Type B pancreatic cell (in vitro differentiated cells): ENCODE data around the gene DCDC1. TPM values are rescaled to one million over a fixed set of nuclear protein-coding genes. Genes with fewer than 3 reads are reported as not detected.

Experiments
- DNase-seq: peaks from one replicate; pipeline ENCODE4 v3.0.0; 2021; ENCODE audit warnings: mixed read lengths; ENCODE audit not compliant: unreplicated experiment; ENCODE audit errors: extremely low spot score
- H3K27ac Mint-ChIP-seq: 2 replicates; pipeline ENCODE4 v1.8.0; 2021; ENCODE audit warnings: mild to moderate bottlenecking, mixed read lengths
- H3K27me3 Mint-ChIP-seq: 2 replicates; pipeline ENCODE4 v1.8.0; 2021; ENCODE audit warnings: mixed read lengths
- H3K36me3 Mint-ChIP-seq: 2 replicates; pipeline ENCODE4 v1.8.0; 2021; ENCODE audit warnings: mixed read lengths
- H3K4me1 Mint-ChIP-seq: one replicate; pipeline ENCODE4 v1.8.0; 2021; ENCODE audit warnings: mixed read lengths; ENCODE audit not compliant: unreplicated experiment
- H3K4me3 Mint-ChIP-seq: 2 replicates; pipeline ENCODE4 v1.8.0; 2021; ENCODE audit warnings: mild to moderate bottlenecking, mixed read lengths
- H3K9me3 Mint-ChIP-seq: 2 replicates; pipeline ENCODE4 v1.8.0; 2021; ENCODE audit warnings: mixed read lengths
- CTCF ChIP-seq: fragments of 200-600 bp; sonication (generic); conservative IDR thresholded peaks from 2 replicates; pipeline ENCODE4 v1.5.0; 2021; ENCODE audit warnings: antibody characterized with exemption, mild to moderate bottlenecking
- total RNA-seq: library from RNA; stranded (reverse); gene quantifications from 2 replicates; pipeline ENCODE4 v1.2.1, GENCODE V29; 2021; ENCODE audit warnings: low replicate concordance

The DCDC1 gene
- total RNA-seq, 1 donor from 2014 or later = 4.8 TPM

DNA sequence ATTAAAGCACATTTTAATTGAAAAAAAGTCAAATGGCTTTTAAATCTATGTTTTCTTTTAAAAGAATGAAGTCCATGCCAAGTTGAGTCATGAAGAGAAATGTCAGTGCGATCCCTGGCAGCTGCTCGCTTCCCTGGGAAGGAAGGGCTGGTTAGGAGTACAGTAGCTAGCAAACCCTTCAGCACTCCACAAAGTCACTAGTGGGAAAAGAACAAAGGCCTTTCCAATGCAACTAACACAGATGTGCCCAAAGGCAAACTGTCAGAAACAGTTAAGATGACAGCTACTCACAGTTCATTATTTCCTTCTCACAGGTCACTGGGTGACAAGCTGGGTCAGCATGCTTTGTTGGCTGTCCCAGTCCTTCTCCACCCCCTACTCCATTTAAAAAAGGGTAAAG is 308.7 kb downstream of the DCDC1 start:
- no peak for TF ChIP-seq CTCF
- H3K27me3 Mint-ChIP-seq = no peaks in the 10 kb centered on the region
- peaks cover 7% of the 10 kb centered on the region for H3K4me1 Mint-ChIP-seq
- DNase-seq = no peak
- H3K36me3 Mint-ChIP-seq = no peaks in the 10 kb centered on the region
- no peaks in the 10 kb centered on the region for H3K9me3 Mint-ChIP-seq
- no peak overlapping the region for H3K4me3 Mint-ChIP-seq
- no peak overlapping the region for H3K27ac Mint-ChIP-seq

GRCh38 chr11:31059529-31059928 is 310.0 kb downstream of the DCDC1 start:
- Mint-ChIP-seq H3K9me3 (no peaks in the 10 kb centered on the region), H3K27me3 (no peaks in the 10 kb centered on the region), H3K4me3 (no peak overlapping the region), H3K27ac (no peak overlapping the region), H3K36me3 (no peaks in the 10 kb centered on the region), H3K4me1 (peaks cover 7% of the 10 kb centered on the region)
- no peak for TF ChIP-seq CTCF
- no peak for DNase-seq

DNA sequence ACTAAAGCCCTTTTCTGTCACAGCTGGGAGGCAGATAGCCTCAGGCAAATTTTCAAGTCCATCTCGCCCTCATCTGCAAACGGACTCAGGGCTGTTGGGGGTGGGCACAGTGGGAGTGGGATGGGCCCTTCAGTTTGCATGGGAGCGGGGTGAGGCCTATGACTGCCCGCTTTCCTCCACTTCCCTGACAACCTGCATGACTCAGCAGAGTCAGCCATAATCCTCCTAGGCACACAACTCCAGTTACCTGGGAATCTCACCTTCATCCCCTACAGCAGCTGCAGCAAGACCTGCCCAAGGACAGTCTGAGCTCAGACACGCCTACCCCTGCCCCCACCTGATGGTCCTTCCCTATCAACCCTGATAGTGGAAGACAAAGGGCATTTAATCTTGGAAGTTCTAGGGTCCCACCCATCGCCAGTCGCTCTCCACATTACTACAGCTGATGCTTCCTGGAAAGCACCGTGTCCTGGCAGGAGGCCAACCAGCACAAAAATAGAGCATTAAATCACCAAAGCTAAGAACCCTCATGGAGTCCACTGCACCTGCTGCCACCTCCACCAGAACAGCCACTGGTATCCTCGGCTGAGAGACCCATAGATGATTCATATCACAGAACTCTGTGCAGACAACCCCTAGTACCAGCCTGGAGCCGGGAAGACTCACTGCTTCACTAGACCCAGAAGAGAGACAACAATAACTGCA is 319.3 kb downstream of the DCDC1 start:
- Mint-ChIP-seq H3K27ac (no peak overlapping the region), H3K9me3 (peaks cover 6% of the 10 kb centered on the region), H3K4me1 (no peaks in the 10 kb centered on the region), H3K36me3 (no peaks in the 10 kb centered on the region), H3K27me3 (no peaks in the 10 kb centered on the region), H3K4me3 (no peak overlapping the region)
- TF ChIP-seq CTCF = no peak
- DNase-seq = no peak

DNA sequence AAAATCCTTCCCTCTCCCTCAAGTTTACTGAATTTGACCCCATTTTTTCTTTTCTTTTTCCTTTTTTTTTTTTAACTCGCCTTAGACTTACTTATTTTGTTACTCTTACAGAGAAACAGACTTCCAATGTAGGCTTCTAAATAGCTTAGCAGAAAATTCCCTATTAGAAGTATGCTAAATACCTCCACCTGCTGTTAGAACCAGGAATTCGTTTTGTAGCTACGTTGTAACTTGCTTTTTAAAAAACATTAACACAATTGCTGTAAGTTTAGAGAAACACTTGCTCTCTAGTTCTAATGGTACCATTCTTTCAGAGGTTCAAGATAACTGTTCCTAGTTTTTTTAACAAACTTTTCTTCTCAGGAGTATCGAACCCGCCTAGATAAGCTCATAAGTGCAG is 324.2 kb downstream of the DCDC1 start:
- H3K27ac Mint-ChIP-seq = no peak overlapping the region
- H3K4me1 Mint-ChIP-seq = no peaks in the 10 kb centered on the region
- H3K9me3 Mint-ChIP-seq = peaks cover under 1% of the 10 kb centered on the region
- H3K27me3 Mint-ChIP-seq = no peaks in the 10 kb centered on the region
- peak; percentile 66 for TF ChIP-seq CTCF
- H3K36me3 Mint-ChIP-seq = no peaks in the 10 kb centered on the region
- H3K4me3 Mint-ChIP-seq = no peak overlapping the region
- no peak for DNase-seq

DNA sequence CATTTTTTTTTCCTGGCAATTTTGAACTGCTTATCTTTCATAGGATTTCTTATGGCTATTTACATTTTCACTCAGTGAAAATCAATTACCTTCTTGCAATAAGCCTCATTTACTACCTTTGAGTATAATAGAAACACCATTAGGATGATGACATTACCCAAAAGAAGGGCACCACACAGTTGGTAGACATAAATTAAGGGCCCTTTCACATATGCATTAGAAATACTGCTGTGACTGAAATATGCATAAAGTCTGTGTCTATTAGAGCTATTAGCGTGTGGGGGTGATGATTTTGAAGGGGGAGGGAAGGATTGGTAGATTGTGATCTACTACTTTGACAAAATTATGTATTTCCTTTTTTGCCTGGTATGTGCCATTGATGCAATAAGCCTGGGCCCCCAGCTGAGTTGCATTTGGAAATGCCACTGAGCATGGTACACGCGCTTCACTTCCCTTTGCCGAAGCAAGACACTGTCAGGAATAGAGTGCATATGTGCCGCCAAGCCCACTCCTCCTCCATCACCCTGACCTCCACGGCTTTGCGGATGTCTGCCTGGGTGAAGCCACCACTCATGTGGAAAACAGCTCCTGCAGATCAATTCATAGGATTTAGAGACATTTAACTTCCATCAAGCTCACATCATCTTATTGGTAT is 339.3 kb downstream of the DCDC1 start:
- no peak overlapping the region for H3K4me3 Mint-ChIP-seq
- no peaks in the 10 kb centered on the region for H3K9me3 Mint-ChIP-seq
- no peaks in the 10 kb centered on the region for H3K27me3 Mint-ChIP-seq
- TF ChIP-seq CTCF = no peak
- DNase-seq = no peak
- no peaks in the 10 kb centered on the region for H3K36me3 Mint-ChIP-seq
- H3K27ac Mint-ChIP-seq = no peak overlapping the region
- no peaks in the 10 kb centered on the region for H3K4me1 Mint-ChIP-seq
